ENCODE data around the gene RMI2. TPM values are rescaled to one million over a fixed set of nuclear protein-coding genes. Genes with fewer than 3 reads are reported as not detected.
A peak's percentile ranks its signal among the peaks of the same experiment; 100 is the strongest.

RMI2 gene
- total and polyA plus RNA-seq, 8 donors = 0.35 to 3.2 (median 1.2) TPM

GRCh38 chr16:11379420-11379819, 34.2 kb downstream of the RMI2 start:
- no peak for TF ChIP-seq CTCF (IDR thresholded peaks at IDR 0.05)
- H3K36me3 ChIP-seq = no peaks in the 10 kb centered on the region
- H3K27me3 ChIP-seq = no peaks in the 10 kb centered on the region
- H3K9me3 ChIP-seq = no peaks in the 10 kb centered on the region
- FAIRE-seq (no peak), ATAC-seq (peak in 3 of 4 donors; percentile 80 to 91 (median 88)), DNase-seq (no peak)
- no peak overlapping the region for H3K4me3 ChIP-seq
- intact Hi-C loops (cut with DNase I) = no loop called here
- no peaks in the 10 kb centered on the region for H3K4me1 ChIP-seq
- WGBS, 2 donors = 50 to 59% methylated on average over 7 of the region's 7 CpGs
- H3K27ac ChIP-seq = peak overlapping the region in 2 of 4 donors; percentile 64 to 76

- no peak overlapping the region for H3K4me3 ChIP-seq
- no peaks in the 10 kb centered on the region for H3K36me3 ChIP-seq
- FAIRE-seq (no peak), ATAC-seq (no peak), DNase-seq (no peak)
- no peaks in the 10 kb centered on the region for H3K9me3 ChIP-seq
- intact Hi-C loops (cut with DNase I) = no loop called here
- WGBS, 2 donors = 78 to 88% methylated on average over 9 of the region's 9 CpGs
- H3K4me1 ChIP-seq = no peaks in the 10 kb centered on the region
- no peak for TF ChIP-seq CTCF (IDR thresholded peaks at IDR 0.05)
- H3K27me3 ChIP-seq = no peaks in the 10 kb centered on the region
- H3K27ac ChIP-seq = no peak overlapping the region
These were observed 35.6 kb downstream of the RMI2 start for GRCh38 chr16:11380836-11381235.

GRCh38 chr16:11383481-11384183, 38.4 kb downstream of the RMI2 start:
- H3K27me3 ChIP-seq = no peaks in the 10 kb centered on the region
- DNase-seq = no peak
- no peaks in the 10 kb centered on the region for H3K9me3 ChIP-seq
- no peaks in the 10 kb centered on the region for H3K4me1 ChIP-seq
- H3K36me3 ChIP-seq = no peaks in the 10 kb centered on the region
- no peak for FAIRE-seq
- H3K27ac ChIP-seq = no peak overlapping the region
- 86 to 89% methylated on average over 15 of the region's 15 CpGs for WGBS, 2 donors
- no peak for TF ChIP-seq CTCF (IDR thresholded peaks at IDR 0.05)
- intact Hi-C loops (cut with DNase I) = no loop called here
- H3K4me3 ChIP-seq = no peak overlapping the region
- no peak for ATAC-seq

GRCh38 chr16:11384184-11384955, 39.1 kb downstream of the RMI2 start:
- no peak for ATAC-seq
- H3K27ac ChIP-seq = no peak overlapping the region
- WGBS, 2 donors = 86 to 88% methylated on average over 23 to 25 of the region's 25 CpGs
- no peaks in the 10 kb centered on the region for H3K4me1 ChIP-seq
- H3K27me3 ChIP-seq = no peaks in the 10 kb centered on the region
- no peak for TF ChIP-seq CTCF (IDR thresholded peaks at IDR 0.05)
- no peak overlapping the region for H3K4me3 ChIP-seq
- no peaks in the 10 kb centered on the region for H3K9me3 ChIP-seq
- DNase-seq = no peak
- intact Hi-C loops (cut with DNase I) = no loop called here
- H3K36me3 ChIP-seq = no peaks in the 10 kb centered on the region
- no peak for FAIRE-seq
